AG08396 (cell line): ENCODE results near the gene POU1F1.
"Not testable (repeated sequence)": the region's sequence is repeated elsewhere in the genome, so short reads cannot be mapped to it uniquely, and the experiment has no call there.

Source experiments
- DNase-seq: peaks from one replicate; pipeline ENCODE4 v3.0.0; 2012; ENCODE audit warnings: low spot score, mixed read lengths

POU1F1 gene

DNA sequence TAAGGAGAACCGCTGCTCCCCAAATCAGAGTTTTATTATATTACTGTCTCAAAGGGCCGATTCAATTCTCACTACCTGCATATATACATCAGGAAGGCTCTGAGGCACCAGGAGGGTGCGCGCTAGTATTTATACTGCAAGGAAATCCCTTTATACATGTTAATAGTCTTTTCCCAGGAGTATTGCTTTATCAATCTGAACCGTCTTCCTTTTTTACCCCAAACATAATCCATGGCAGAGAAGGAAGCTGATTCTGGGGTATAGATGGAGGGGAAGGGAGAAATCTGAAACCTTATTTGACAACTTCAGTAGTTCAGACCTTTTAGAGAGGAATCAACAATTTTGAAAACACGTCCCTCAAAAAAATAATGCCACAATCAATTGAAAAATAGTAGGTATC lies at the start of gene POU1F1:
TSS of gene POU1F1 (minus strand) at position 101 of the 400 bp plus-strand sequence. CDS start 122 bp downstream, outside the sequence.
- DNase-seq = no peak

GRCh38 chr3:87324609-87325008 lies 48.2 kb upstream of the POU1F1 start:
- DNase-seq = no peak

DNA sequence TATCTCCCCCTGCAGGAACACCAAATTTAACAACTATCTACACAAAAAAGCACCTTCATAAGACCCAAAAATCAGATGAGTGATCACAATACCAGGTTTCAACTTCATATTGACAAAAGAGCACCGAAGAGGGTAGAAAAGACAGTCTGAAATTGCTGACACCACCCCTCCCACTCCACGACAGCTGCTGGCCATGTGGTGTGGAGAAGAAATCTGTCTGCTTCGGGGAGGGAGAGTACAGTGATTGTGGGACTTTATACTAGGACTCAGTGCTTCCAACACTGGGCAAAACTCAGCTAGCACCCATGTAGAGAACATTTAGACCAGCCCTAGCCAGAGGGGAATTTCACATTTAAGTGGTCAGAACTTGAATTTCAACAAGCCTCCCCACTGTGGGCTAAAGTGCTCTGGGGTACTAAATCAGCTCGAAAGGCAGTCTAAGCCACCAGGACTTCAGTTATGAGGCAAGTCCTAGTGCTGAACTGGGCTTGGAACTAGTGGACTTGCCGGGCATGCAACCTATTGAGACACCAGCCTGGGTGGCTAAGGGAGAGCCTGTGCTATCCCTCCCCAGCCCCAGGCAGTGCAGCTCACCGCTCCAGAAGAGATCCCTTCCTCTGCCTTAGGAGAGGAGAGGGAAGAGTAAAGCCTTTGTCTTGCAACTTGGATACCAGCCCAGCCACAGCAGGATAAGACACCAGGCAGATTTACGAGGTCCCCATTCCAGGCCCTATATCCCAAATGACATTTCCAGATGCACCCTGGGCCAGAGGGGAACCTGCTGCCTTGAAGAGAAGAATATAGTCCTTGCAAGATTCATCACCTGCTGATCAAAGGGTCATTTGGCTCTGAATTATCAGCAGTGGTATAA lies 44.6 kb upstream of the POU1F1 start:
- DNase-seq = no peak

DNA sequence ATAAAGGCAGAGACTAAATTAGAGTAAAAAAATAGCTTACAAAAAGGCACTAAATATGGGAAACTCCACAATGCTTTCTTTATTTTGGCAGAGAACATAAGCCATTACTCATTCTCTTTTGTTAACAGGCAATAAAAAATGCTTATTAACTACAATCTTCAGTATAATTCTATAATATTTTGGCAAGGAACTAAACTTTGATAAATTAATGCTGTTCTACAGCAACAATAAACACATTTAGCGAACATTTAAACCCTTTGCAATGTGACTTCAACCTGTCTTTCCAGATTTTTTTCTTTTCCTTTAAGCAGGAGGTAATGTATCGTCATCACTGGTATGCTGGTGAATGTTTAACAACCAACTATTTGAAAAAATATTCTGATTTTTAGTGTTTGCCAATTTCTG lies 42.2 kb upstream of the POU1F1 start:
- no peak for DNase-seq

- no peak for DNase-seq
Observed at GRCh38 chr3:87317779-87318178, 41.4 kb upstream of the POU1F1 start.

- DNase-seq = no peak
Observed at GRCh38 chr3:87313641-87314040, 37.3 kb upstream of the POU1F1 start.

DNA sequence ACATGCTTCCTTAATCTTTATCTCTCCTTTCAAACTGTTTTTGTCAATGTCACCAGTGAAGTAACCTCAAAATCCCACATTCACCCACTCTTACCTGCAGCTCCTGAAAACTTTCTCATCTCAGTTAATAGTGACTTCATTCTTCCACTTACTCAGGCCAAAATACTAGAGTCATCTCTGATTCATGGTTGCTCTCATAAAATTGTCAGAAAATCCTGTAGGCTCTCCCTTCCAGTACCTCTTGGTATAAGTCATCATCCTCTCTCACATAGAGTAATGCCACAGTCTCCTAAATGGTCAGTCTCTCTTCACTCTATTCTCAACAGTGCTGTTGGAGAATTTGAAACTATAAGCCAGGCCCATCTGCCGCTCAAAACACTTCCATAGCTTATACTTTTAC lies 34.9 kb upstream of the POU1F1 start:
- DNase-seq = no peak

GRCh38 chr3:87309601-87310000 lies 33.2 kb upstream of the POU1F1 start:
- no peak for DNase-seq

GRCh38 chr3:87307805-87308204 lies 31.4 kb upstream of the POU1F1 start:
- DNase-seq = no peak

DNA sequence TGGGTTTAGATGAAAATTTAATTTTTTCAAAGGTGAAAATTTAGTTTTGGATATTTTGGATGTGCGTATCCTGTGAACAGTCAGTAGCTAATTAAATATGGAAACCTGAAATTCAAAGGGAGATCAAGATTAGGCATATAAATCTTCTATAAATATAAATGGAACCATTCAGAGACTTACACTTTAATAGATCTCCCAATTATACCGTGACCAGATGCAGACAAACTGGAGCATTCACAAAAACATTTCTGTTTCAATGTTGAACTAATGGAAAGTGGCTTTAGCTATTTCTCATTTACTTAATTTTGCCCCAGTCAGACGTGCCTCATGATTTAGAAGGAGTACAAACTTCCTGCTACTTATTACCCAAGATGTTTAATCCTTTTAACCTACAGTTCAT lies 29.1 kb upstream of the POU1F1 start:
- no peak for DNase-seq

DNA sequence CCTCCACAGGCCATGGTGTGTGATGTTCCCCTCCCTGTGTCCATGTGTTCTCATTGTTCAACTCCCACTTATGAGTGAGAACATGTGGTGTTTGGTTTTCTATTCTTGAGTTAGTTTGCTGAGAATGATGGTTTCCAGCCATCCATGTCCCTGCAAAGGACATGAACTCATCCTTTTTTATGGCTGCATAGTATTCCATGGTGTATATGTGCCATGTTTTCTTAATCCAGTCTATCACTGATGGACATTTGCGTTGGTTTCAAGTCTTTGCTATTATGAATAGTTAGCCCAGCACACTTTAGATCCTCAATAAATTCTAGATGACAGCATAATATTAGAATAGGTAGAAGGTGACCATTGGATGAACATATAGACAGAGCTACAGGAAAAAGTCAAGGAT lies 28.6 kb upstream of the POU1F1 start:
- not testable (repeated sequence) for DNase-seq

DNA sequence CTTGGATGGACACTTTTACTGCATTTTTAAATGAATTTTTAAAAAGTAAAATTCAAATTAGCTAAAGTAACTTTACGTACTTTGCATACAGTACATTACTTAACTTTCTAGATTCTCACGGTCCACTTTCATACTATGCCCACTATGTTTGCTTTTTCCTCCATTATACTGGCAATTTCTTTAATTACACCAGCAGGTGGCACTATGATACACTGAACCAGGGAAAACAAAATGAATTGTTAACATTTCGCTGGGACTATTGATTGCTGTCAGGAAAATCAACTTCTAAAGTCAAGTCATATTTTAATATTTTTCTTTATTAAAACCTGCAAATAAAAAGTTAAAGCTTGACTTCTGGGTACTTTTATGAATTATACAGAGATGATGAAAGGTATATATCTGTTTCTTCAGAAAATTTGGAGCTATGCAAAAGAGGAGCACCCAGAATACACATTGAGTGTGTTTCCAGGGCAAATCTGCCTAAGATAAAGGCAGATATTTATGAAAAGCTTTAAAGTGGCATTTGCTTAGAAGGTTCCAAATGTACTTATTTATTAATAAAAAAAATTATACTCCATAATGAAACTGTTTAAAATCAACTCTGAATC lies 21.8 kb upstream of the POU1F1 start:
- DNase-seq = peak; percentile 8

GRCh38 chr3:87288446-87288845 lies 12.1 kb upstream of the POU1F1 start:
- no peak for DNase-seq

DNA sequence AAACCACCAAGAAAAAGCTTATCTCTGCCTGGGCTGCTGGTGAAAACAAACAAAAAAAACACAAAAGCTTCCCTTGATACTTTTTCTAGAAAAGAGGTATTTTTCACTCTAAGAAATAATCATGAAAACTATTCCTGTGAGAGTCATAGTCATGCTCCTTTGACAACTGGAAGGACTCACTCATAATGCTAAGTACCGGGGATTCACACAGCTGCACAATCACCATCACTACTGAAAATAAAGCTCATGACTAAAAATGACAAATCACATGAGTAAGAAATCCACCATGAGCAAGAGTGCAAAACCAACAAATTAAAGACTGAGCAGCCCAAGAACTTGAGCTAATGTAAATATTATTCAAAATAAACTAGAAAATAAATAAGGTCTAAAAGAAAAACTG lies 10.6 kb upstream of the POU1F1 start:
- peak; percentile 6 for DNase-seq

DNA sequence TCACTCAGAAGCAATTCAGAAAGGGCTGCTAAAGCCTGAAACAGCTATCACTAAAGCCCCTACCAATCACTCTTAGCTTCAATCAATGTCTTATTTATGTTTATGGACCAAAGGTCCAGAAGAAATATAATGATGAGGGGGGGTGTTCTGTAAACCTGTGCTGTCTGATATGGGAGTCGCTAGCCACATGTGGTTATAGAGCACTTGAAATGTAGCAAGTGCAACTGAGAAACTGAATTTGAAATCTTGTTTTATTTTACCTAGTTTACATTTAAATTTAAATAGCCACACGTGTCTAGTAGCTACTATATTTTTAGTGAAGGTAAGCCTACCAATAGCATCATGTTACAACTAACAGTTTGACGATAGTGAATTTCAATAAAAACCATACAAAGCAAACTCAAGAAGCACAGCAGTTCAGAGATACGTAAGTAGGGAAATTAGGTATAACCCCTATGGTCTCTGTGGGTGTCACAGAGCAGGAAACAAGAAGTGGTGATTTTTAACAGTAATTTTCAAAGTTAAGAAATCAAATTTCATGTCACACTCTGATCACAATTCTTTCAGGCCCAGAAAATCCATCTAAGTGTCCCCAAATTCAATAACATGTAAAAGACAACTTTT lies 3.6 kb downstream of the POU1F1 start:
- no peak for DNase-seq

GRCh38 chr3:87270908-87271700 lies 5.3 kb downstream of the POU1F1 start:
- no peak for DNase-seq

- no peak for DNase-seq
Observed at GRCh38 chr3:87269723-87270122, 6.7 kb downstream of the POU1F1 start.

DNA sequence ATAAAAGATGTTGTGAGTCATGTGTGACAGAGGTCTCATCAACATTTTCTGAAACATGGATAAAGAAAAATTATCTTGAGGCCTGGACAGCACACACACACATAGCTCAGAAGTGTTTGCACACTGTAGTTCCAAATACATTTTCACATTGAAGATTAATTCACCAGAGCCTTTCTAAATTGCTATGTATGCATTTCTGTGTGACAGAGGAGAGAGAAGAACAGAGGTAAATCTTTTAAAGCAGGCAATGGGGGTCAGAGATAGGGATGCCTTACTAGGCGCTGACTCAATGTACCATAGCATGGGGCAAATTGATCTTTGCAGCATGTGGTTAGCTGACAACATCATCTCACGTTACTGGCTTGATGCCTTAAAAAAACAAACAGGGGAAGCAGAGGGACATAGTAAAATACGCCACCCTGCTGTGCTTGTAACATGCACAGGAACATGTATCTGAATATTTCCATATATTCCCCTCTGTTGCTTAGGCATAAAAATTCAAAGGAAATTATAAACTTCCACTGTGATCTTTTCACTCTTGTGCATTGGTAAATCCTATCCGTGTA lies 7.7 kb downstream of the POU1F1 start:
- no peak for DNase-seq

DNA sequence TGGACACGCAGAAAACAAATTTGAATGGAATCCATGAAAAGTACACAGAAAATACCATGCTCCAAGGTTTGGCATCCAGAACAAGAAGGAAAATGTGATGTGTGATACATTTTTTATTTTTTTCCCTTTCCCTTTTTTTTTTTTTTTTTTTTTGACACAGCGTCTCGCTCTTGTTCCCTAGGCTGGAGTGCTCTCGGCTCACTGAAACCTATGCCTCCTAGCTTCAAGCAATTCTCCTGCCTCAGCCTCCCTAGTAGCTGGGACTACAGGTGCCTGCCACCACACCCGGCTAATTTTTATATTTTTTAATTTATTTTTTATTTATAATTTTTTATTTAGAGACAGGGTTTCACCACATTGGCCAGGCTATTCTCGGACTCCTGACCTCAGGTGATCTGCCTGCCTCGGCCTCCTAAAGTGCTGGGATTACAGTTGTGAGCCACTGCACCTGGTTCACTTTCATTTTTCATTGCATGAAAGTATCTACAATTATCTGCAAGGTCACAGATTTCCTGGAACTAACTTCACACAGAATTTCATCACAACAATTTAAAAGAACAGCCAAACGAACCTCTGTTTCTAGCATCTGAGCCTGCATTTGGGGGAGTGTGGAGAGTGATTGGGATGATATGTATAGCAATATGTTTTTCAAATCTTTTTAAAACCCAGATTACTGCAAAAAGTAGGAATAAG lies 8.3 kb downstream of the POU1F1 start:
- DNase-seq = no peak

DNA sequence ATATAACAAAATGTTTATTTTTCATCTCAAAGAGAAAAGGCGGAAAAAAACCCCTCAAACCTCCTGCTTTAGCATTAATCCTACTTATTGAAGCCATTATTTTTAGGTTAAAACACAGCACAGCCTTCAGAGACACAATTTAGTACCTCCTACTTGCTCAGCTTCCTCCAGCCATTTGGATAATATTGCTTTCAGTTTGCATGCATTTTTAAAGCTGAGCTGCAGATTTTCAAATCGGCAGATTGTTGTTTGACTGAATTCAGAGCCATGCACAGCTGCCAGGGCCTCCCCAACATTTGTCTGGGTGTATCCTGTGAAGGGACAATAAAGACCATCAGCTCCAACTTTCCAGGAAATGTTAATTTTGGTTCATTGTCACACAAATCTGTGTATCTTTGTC lies 14.5 kb downstream of the POU1F1 start:
- DNase-seq = no peak

GRCh38 chr3:87260270-87260669 lies 16.1 kb downstream of the POU1F1 start:
- peak; percentile 23 for DNase-seq
